HG03066 (cell line): ENCODE data around the gene MDM2.
"Not testable (repeated sequence)": the region's sequence is repeated elsewhere in the genome, so short reads cannot be mapped to it uniquely, and the experiment has no call there.

Experiments used
- ATAC-seq: cut with Tn5 transposase; IDR thresholded peaks from one replicate; pipeline ENCODE4 v1.9.1; 2021; ENCODE audit warnings: low read depth; ENCODE audit not compliant: unreplicated experiment

Gene MDM2

GRCh38 chr12:68785358-68785757 is 22.6 kb upstream of the MDM2 start:
- ATAC-seq: no peak

- ATAC-seq: no peak
Observed at GRCh38 chr12:68785823-68786222, 22.2 kb upstream of the MDM2 start.

GRCh38 chr12:68786929-68787328 is 21.0 kb upstream of the MDM2 start:
- no peak for ATAC-seq

- no peak for ATAC-seq
Observed at GRCh38 chr12:68788554-68789143, 19.3 kb upstream of the MDM2 start.

- ATAC-seq: no peak
Observed at GRCh38 chr12:68789144-68789878, 18.7 kb upstream of the MDM2 start.

GRCh38 chr12:68790081-68790951 is 17.7 kb upstream of the MDM2 start:
- no peak for ATAC-seq

GRCh38 chr12:68790952-68791234 is 17.1 kb upstream of the MDM2 start:
- ATAC-seq: no peak

GRCh38 chr12:68791897-68792481 is 16.0 kb upstream of the MDM2 start:
- ATAC-seq: no peak

- peak; percentile 91 for ATAC-seq
Observed at GRCh38 chr12:68792952-68793351, 15.0 kb upstream of the MDM2 start.

GRCh38 chr12:68793436-68793835 is 14.5 kb upstream of the MDM2 start:
- no peak for ATAC-seq

- no peak for ATAC-seq
Observed at GRCh38 chr12:68793975-68794652, 13.9 kb upstream of the MDM2 start.

- no peak for ATAC-seq
Observed at GRCh38 chr12:68794653-68795251, 13.2 kb upstream of the MDM2 start.

- ATAC-seq: no peak
Observed at GRCh38 chr12:68796399-68796798, 11.6 kb upstream of the MDM2 start.

GRCh38 chr12:68798882-68799234 is 9.1 kb upstream of the MDM2 start:
- no peak for ATAC-seq

- no peak for ATAC-seq
Observed at GRCh38 chr12:68800294-68800693, 7.7 kb upstream of the MDM2 start.

- ATAC-seq: not testable (repeated sequence)
Observed at GRCh38 chr12:68801124-68801523, 6.9 kb upstream of the MDM2 start.

- ATAC-seq: peak; percentile 16
Observed at GRCh38 chr12:68802372-68802745, 5.6 kb upstream of the MDM2 start.

- ATAC-seq: not testable (repeated sequence)
Observed at GRCh38 chr12:68802911-68803651, 4.9 kb upstream of the MDM2 start.

GRCh38 chr12:68803948-68804656 is 3.9 kb upstream of the MDM2 start:
- no peak for ATAC-seq
